NK-92 (cell line): ENCODE measurements around the gene HDAC4.

ENCODE experiments used
- DNase-seq: peaks from one replicate; lab custom pipeline; 2025; ENCODE audit not compliant: unreplicated experiment; lab: John Stamatoyannopoulos, UW

Gene HDAC4

DNA sequence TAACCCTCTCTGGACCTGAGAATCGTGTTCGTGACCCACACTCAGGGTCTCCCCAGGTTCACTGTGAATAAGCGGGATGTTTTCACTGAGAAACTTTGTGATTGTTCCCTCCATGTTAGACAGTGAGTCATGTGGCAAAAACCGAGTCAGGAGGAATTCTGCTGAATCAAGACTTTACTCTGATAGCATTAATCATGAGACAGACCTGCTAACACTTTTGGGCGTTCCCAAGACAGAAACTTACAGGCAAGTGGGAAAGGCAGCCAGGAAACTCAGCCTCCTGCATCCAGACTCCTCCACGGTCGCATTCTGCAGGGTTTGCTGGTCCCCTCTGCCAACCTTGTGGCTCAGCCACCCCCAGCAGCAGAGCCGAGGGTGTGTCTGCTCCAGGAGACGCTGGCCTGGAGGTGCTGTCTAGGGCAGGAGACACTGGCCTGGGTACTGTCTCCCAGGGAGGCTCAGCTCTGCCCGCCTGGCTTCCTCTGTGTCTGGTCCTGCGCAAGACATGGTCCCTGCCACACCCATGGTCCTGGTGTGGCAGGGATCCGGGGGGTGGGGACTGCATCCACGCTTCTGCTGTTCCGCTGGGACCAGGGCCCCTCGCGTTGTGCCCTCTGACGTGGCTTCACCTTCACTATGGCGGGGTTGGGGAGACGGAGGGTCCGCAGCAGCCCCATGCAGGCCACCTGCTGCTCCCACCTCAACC is 375.6 kb downstream of the HDAC4 start:
- DNase-seq: no peak

DNA sequence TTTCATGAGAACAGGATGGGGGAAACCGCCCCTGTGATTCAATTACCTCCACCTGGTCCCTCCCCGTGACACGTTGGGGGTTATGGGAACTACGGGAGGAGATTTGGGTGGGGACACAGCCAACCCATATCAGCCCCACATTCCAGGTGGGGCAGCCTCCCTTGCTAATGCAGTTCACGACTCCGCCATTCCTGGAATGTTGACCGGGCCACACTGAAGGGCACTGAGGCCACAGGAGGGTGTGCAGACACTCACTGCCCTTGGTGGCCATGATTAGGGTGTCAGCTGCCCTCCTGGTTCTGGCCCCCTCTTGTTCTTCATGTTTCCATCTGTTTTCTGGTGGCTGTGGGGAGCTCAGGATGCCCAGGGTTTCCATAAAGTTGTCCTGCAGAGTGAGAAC is 376.6 kb downstream of the HDAC4 start:
- no peak for DNase-seq

DNA sequence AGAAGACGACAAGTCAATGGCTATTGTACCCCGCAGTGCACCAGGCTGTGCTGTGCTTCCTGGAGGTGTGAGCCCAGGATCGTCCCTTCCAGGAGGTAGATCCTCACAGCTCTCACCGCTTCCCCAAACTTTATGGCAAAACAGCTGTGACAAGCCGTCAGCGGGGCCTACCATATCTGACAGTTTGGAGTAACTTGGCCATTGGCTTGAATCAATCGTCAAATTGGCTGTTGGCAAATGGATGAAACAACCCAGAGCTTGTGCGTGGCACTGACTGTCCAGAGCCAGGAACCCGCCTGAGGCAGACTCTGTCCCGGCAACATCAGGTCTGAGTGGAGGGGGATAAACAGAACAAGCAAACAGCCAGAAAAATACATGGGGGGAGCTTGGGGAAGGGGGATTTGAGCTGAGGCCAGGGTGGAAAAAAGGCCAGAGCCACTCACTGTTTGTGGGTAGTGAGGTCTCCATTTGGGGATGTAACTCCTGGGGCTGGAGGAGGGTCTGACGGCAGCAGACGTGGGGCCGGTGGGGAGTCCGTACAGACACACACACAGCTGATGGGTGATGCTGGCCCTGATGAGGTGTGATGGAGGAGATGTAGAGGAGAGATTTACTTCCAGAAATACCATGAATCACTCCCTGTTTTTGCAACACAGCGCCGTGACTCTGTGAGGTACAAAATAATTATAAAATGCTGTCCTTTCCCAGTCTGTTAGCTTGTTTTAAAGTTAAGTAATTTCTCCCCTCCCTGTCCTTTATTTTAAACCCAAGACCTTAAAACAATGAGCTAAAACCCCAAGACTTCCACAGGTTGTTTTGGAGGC is 378.2 kb downstream of the HDAC4 start:
- DNase-seq: no peak

DNA sequence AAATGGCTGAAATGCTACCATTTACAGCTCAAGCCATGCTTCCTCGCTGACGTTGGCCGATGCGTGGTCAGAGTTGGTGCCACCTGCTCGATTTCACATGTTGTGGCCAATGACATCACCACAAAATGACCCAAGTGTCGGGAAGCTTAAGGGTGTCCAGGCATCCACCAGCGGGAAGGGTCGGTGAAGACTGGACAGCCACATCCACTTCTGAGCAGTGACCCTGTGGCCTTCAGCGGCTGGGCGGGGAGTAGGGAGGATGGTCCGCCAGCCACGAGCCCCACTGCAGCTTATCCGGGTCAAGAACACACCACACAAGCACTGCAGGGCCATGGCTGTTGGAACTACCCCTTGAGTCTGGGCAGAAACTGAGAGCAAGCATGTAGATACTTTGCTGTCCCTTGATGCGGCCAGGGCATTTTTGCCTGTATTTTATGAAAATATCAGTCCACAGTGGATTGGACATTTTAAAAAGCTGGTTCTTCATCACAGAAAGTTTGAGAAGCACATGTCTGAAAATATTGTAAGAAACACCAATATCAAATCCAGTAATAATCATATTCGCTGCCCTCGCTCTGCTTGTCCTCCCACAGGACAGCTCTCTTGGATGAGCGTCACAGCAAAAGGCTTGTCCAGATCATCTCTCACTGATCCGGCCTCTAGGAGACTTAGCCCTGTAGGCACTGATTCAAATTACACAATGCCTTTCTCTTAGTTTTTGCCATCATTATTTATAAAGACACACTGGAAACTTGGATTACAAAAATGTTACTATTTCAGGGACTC is 379.0 kb downstream of the HDAC4 start:
- DNase-seq: no peak

DNA sequence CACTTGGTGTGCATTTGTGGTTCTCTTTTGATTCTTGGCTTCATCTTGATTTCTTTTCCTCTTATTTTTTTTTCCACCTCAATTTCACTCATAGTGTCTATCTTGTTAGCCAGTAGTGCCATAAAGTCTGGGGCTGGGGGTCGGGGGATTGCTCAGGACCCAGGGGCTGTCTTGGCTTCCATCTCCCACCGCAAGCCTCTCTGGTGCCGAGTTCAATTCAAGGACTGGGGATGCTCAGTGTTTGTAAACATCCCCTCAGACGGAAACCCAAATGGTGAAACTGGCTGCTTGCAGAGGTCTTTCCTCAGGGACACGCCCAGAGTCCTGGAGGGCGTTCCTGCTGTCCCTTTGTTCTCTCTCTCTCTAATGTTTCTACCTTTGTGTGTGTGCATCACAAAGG is 379.6 kb downstream of the HDAC4 start:
- no peak for DNase-seq

DNA sequence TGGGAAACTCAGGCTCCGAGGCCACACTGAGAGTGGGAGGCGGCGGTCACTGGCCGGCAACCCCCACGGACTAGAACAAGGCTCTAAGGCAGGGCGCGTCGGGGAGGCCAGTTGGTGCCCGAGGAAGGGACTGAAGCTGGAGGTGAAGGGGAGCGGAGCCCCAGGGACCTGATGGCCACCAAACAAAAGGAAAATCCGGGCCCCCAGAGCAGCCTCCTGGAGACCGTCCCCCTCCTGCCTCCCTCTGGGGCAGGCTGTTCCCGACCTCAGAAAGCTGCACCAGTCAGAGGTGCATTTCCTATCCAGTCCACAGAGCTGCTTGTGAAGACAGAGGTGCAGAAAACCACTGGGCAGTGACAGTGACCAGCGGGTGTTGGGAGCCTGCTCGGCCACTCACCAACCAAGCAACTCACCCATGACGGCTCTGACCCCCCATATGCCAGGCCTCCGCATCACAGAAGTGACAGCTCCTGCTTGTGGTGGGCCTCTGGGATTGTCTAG is 380.2 kb downstream of the HDAC4 start:
- no peak for DNase-seq

DNA sequence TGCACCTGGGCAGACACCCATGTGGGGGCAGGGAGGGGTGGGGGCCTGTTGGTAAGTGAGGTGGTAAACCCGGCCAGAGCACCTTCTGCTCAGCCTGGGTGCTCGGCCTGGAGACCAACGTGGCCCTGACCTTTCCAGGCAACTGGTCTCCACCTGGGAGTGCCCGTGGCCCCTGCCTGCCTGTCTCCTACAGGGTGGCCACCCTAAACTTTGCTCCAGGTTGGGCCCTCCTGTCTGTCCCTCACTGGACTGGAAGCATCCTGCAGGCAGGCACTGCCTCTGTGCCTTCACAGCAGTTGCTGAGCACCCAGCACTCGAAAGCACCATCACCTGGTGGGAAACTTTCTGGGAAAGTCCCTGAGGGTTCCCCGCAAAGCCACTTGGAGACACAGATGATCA is 381.6 kb downstream of the HDAC4 start:
- no peak for DNase-seq

DNA sequence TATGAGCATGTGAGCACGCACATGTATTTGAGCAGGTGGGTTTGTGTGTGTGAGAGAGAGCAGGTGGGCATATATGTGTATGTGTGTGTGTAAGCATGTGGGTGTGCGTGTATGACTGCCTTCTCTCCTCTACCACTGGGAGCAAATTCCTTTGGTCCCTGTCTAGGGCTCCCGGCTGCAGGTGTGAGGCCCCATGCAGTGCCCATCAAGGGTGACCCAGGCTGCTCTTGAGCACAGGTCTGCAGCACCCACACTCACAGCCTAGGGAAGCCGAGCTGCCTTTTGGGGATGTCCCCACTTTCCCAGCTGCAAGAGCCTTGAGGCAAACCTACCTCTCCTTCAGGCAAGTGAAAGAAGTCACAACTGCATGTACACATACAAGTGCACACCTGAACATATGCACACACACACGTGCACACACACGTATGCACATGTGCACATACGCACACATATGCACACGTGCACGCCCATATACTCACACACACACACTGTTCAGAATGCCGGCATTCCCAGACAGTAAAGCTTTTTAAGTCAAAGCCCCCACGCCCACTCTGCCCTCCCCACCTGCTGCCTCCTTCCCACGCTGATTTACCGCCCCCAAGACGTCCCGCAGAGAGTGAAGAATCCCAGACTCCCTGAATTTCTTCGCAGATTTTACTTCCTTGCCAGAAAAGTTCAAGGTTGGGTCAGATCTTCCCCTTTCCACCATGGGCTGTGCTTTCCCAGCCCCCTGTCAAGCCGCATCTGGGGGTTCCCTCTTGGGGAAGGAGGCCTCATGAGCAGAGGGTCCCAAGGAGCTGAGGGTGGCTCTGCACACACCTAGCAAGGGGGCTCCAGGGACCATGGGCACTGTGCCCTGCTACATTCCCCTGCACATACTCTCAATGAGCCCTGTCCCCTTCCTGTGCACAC is 382.3 kb downstream of the HDAC4 start:
- DNase-seq: no peak

DNA sequence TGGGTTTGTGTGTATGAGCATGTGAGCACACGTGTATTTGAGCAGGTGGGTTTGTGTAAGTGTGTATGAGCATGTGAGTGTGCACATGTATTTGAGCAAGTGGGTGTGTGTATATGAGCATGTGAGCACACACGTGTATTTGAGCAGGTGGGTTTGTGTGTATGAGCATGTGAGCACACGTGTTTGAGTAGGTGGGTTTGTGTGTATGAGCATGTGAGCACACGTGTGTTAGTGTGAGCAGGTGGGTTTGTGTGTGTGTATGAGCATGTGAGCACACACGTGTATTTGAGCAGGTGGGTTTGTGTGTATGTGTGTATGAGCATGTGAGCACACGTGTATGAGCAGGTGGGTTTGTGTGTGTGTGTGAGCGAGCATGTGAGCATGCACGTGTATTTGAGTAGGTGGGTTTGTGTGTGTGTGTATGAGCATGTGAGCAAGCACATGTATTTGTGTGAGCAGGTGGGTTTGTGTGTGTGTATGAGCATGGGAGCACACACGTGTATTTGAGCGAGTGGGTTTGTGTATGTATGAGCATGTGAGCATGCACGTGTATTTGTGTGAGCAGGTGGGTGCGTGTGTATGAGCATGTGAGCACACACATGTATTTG is 383.2 kb downstream of the HDAC4 start:
- no peak for DNase-seq

DNA sequence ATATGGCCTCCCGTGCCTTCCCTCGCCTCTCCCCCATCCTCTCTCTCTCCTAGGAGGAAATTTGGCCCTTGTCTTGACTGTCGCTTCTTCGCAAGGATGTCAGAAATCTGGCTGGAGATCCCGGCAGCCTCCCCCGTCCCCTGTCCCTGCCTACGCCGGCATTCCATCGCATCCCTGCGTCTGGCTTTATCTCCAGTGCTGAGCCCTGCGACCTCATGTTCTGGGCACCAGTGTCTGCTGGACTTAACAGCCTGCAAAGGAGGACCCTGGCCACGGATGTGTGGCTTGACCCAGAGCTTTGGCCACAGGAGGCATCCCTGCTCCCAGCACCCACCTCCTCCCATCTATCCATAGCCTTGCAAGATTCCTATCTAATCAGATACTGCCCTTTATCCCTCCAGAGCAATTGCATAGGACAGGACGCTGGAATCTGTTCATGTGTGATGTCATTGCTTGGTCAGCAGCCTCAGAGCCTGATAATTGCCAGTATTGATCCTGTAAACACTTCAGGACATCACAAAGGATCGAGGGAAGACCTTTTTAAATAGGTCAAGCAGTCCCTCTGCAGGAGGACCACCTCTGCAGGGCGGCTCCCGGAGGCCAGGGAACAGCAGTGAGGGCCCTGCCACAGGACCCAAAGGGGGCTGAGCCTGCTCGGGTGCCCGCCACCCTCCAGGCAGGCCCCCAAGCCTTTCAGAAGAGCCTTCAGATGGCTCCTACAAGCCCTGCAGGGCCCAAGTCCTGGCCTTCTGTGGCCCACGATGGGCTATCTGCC is 384.7 kb downstream of the HDAC4 start:
- DNase-seq: no peak

- DNase-seq: no peak
These were observed 385.5 kb downstream of the HDAC4 start for GRCh38 chr2:239015218-239015900.

GRCh38 chr2:239014458-239015217 is 386.2 kb downstream of the HDAC4 start:
- no peak for DNase-seq

DNA sequence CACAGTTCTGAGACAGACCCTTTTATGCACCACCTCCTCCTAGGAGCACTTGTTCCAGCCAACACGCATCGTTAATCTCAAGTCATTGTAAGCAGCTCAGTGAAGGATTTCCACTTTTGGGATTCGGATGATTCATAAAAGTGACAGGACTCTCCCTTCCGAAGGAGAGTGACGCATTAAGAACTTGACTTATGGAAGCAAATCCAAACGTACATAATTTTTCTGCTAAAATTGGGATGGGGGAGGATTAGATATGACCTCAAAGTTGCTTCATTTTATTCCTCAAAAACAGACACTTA is 387.2 kb downstream of the HDAC4 start:
- no peak for DNase-seq

- DNase-seq: no peak
These were observed 387.7 kb downstream of the HDAC4 start for GRCh38 chr2:239012936-239013677.

GRCh38 chr2:239012228-239012627 is 388.6 kb downstream of the HDAC4 start:
- no peak for DNase-seq

- no peak for DNase-seq
These were observed 391.2 kb downstream of the HDAC4 start for GRCh38 chr2:239009589-239009961.

DNA sequence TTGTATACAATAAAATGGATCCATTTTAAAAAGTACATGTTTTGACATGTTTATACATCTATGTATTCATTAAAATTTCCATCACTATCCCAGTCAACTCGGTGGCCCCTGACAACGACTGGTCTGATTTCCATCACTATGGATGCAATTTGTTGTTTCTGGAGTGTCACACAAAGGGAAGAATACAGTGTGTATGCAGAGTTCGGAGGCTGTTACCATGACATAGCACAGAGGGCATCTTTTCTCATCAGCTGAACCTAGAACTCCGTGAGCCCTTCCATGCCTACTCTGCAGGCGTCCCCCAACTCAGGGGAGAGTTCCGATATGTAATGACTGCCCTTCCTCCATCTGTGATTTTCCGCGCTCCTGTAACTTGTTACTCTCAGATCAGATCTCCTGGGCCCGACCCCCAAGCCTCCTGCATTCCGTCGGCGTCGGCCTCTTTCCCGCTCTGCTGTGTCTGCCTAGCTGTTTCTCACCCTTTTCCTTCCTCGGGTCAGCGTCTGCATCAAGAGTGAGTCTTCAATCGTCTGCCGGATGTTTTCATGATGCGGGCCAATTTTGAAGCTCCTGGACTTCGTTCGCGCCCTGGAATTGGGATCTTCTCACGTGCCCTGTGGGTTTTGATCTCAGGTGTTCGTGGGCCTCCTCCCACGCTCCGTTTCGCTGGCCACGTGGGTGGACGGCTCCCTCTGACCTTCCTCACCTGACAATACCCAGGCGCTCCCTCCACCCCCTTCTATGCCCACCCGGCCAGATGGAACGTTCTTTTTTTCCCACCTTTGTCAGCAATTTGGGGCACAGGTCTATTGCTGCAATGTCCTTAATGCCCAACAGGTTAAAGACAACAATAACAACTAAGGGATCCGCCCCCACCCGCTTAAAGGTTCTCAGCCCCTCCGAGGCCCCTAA is 391.9 kb downstream of the HDAC4 start:
- DNase-seq: no peak
